ENCODE results near the gene SHROOM3. TPM values are rescaled to one million over a fixed set of nuclear protein-coding genes. Genes with fewer than 3 reads are reported as not detected.
"Not testable (repeated sequence)": the region's sequence is repeated elsewhere in the genome, so short reads cannot be mapped to it uniquely, and the experiment has no call there.

Gene SHROOM3
- total RNA-seq, 2 donors from 2014 or later = 18.1 to 21.8 TPM

GRCh38 chr4:76720121-76720520, 285.1 kb downstream of the SHROOM3 start:
- Histone ChIP-seq H3K9ac (ENCODE audit: extremely low read depth, low read length, poor library complexity, severe bottlenecking) (no peak overlapping the region), H3K36me3 (ENCODE audit: control insufficient read depth, insufficient read depth, low read length) (peaks cover 5% of the 10 kb centered on the region), H3K9me3 (ENCODE audit: control insufficient read depth, low read length) (peaks cover 4% of the 10 kb centered on the region), H3K27me3 (ENCODE audit: control insufficient read depth, insufficient read depth, low read length, poor library complexity, severe bottlenecking) (no peaks in the 10 kb centered on the region), H3K4me1 (ENCODE audit: control insufficient read depth, insufficient read depth, low read length) (peaks cover 5% of the 10 kb centered on the region), H3K27ac (ENCODE audit: low read depth, low read length) (no peak overlapping the region), H3K4me3 (ENCODE audit: low read length) (no peak overlapping the region)
- Mint-ChIP-seq H3K4me1 (peaks cover 35% of the 10 kb centered on the region), H3K36me3 (ENCODE audit: low read depth) (peaks cover 7% of the 10 kb centered on the region), H3K27ac (no peak overlapping the region), H3K27me3 (ENCODE audit: insufficient read depth) (no peaks in the 10 kb centered on the region), H3K9me3 (no peaks in the 10 kb centered on the region), H3K4me3 (no peak overlapping the region)
- WGBS, 2 experiments (ENCODE audit: insufficient coverage in 1 of 2, insufficient read length in 1 of 2) = 86% methylated on average over 2 of the region's 2 CpGs
- no peak for DNase-seq
- no peak for TF ChIP-seq CTCF (conservative IDR thresholded peaks at IDR 0.05)

- H3K27me3 ChIP-seq (ENCODE audit: control insufficient read depth, insufficient read depth, low read length, poor library complexity, severe bottlenecking); H3K36me3 ChIP-seq (ENCODE audit: control insufficient read depth, insufficient read depth, low read length); DNase-seq; H3K4me3 Mint-ChIP-seq; H3K27me3 Mint-ChIP-seq (ENCODE audit: insufficient read depth); H3K9ac ChIP-seq (ENCODE audit: extremely low read depth, low read length, poor library complexity, severe bottlenecking); H3K9me3 ChIP-seq (ENCODE audit: control insufficient read depth, low read length); H3K27ac Mint-ChIP-seq; H3K9me3 Mint-ChIP-seq; H3K4me3 ChIP-seq (ENCODE audit: low read length); H3K27ac ChIP-seq (ENCODE audit: low read depth, low read length); H3K4me1 ChIP-seq (ENCODE audit: control insufficient read depth, insufficient read depth, low read length): not testable (repeated sequence)
- Mint-ChIP-seq H3K36me3 (ENCODE audit: low read depth) (peaks cover 12% of the 10 kb centered on the region), H3K4me1 (peaks cover 37% of the 10 kb centered on the region)
- 94 to 98% methylated on average over 2 of the region's 2 CpGs for WGBS, 2 experiments (ENCODE audit: insufficient coverage in 1 of 2, insufficient read length in 1 of 2)
Measured at GRCh38 chr4:76722146-76722545, 287.1 kb downstream of the SHROOM3 start.

GRCh38 chr4:76722838-76723237, 287.8 kb downstream of the SHROOM3 start:
- Histone ChIP-seq H3K4me3 (ENCODE audit: low read length) (no peak overlapping the region), H3K9ac (ENCODE audit: extremely low read depth, low read length, poor library complexity, severe bottlenecking) (no peak overlapping the region), H3K4me1 (ENCODE audit: control insufficient read depth, insufficient read depth, low read length) (peaks cover 5% of the 10 kb centered on the region), H3K27me3 (ENCODE audit: control insufficient read depth, insufficient read depth, low read length, poor library complexity, severe bottlenecking) (no peaks in the 10 kb centered on the region), H3K9me3 (ENCODE audit: control insufficient read depth, low read length) (peaks cover 4% of the 10 kb centered on the region), H3K27ac (ENCODE audit: low read depth, low read length) (no peak overlapping the region), H3K36me3 (ENCODE audit: control insufficient read depth, insufficient read depth, low read length) (peaks cover 5% of the 10 kb centered on the region)
- WGBS, 2 experiments (ENCODE audit: insufficient coverage in 1 of 2, insufficient read length in 1 of 2) = 90 to 96% methylated on average over 4 of the region's 4 CpGs
- Mint-ChIP-seq H3K27me3 (ENCODE audit: insufficient read depth) (no peaks in the 10 kb centered on the region), H3K36me3 (ENCODE audit: low read depth) (peaks cover 15% of the 10 kb centered on the region), H3K27ac (no peak overlapping the region), H3K9me3 (peaks cover 4% of the 10 kb centered on the region), H3K4me3 (no peak overlapping the region), H3K4me1 (peaks cover 37% of the 10 kb centered on the region)
- DNase-seq = no peak
- no peak for TF ChIP-seq CTCF (conservative IDR thresholded peaks at IDR 0.05)

GRCh38 chr4:76723373-76723772, 288.3 kb downstream of the SHROOM3 start:
- no peak overlapping the region for H3K4me3 Mint-ChIP-seq
- no peak overlapping the region for H3K27ac Mint-ChIP-seq
- H3K4me1 Mint-ChIP-seq = peaks cover 38% of the 10 kb centered on the region
- Histone ChIP-seq H3K27ac (ENCODE audit: low read depth, low read length) (peak overlapping the region; percentile 61), H3K4me1 (ENCODE audit: control insufficient read depth, insufficient read depth, low read length) (peaks cover 5% of the 10 kb centered on the region), H3K9me3 (ENCODE audit: control insufficient read depth, low read length) (peaks cover 4% of the 10 kb centered on the region), H3K36me3 (ENCODE audit: control insufficient read depth, insufficient read depth, low read length) (peaks cover 5% of the 10 kb centered on the region), H3K4me3 (ENCODE audit: low read length) (no peak overlapping the region), H3K27me3 (ENCODE audit: control insufficient read depth, insufficient read depth, low read length, poor library complexity, severe bottlenecking) (no peaks in the 10 kb centered on the region), H3K9ac (ENCODE audit: extremely low read depth, low read length, poor library complexity, severe bottlenecking) (no peak overlapping the region)
- H3K27me3 Mint-ChIP-seq (ENCODE audit: insufficient read depth) = no peaks in the 10 kb centered on the region
- H3K36me3 Mint-ChIP-seq (ENCODE audit: low read depth) = peaks cover 15% of the 10 kb centered on the region
- no peak for TF ChIP-seq CTCF (conservative IDR thresholded peaks at IDR 0.05)
- no peak for DNase-seq
- peaks cover 8% of the 10 kb centered on the region for H3K9me3 Mint-ChIP-seq

Measured in endodermal cell (in vitro differentiated cells).